Neural progenitor cell (in vitro differentiated cells): ENCODE data around the gene TRPC4AP.

Experiments
- EZH2 ChIP-seq: fragments of 200-600 bp; sonication (generic); IDR thresholded peaks from 2 replicates; pipeline ENCODE4 v1.6.1; 2017; ENCODE audit warnings: antibody characterized with exemption, mild to moderate bottlenecking, moderate library complexity
- EZH2phosphoT487 ChIP-seq: fragments of 200-600 bp; sonication (generic); IDR thresholded peaks from 2 replicates; pipeline ENCODE4 v1.6.1; 2017; ENCODE audit warnings: antibody characterized with exemption
- TF ChIP-seq, protein P1 (sequence below): fragments of 200-600 bp; sonication (generic); IDR thresholded peaks from 2 replicates; pipeline ENCODE4 v1.5.1; 2017; ENCODE audit warnings: antibody characterized with exemption, mild to moderate bottlenecking

DNA sequence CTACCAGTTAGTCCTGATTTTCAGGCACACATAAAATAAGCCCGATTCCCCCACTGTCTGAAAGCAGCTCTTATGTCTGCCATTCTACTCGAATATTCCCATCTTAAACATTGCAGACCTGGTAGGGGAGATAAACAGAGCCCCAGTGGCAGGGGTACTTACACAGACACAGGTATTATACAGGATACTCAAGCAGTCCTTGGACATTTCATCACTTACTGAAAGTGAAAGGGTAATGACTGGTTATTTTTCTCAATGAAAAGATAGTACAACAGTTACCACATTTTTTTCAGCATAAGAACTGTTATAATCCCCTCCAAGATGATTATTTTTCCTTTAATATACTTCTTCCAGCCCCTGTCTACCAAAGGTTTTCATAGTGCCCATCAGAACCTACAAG is 37.8 kb downstream of the TRPC4AP start:
- no peak for TF ChIP-seq EZH2
- TF ChIP-seq, protein P1, sequence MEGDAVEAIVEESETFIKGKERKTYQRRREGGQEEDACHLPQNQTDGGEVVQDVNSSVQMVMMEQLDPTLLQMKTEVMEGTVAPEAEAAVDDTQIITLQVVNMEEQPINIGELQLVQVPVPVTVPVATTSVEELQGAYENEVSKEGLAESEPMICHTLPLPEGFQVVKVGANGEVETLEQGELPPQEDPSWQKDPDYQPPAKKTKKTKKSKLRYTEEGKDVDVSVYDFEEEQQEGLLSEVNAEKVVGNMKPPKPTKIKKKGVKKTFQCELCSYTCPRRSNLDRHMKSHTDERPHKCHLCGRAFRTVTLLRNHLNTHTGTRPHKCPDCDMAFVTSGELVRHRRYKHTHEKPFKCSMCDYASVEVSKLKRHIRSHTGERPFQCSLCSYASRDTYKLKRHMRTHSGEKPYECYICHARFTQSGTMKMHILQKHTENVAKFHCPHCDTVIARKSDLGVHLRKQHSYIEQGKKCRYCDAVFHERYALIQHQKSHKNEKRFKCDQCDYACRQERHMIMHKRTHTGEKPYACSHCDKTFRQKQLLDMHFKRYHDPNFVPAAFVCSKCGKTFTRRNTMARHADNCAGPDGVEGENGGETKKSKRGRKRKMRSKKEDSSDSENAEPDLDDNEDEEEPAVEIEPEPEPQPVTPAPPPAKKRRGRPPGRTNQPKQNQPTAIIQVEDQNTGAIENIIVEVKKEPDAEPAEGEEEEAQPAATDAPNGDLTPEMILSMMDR: no peak
- TF ChIP-seq EZH2phosphoT487: no peak
